GM23248 (cell line): Measurements from ENCODE around the gene PCSK5. TPM values are rescaled to one million over a fixed set of nuclear protein-coding genes. Genes with fewer than 3 reads are reported as not detected.
"Not testable (repeated sequence)": the region's sequence is repeated elsewhere in the genome, so short reads cannot be mapped to it uniquely, and the experiment has no call there.

ENCODE experiments used
- DNase-seq: peaks from one replicate; pipeline ENCODE4 v3.0.0-alpha.2; 2015
- H2AFZ ChIP-seq: fragments of 200-600 bp; sonication (generic); 2 replicates; pipeline ENCODE4 v1.6.1; 2016; ENCODE audit warnings: antibody characterized with exemption
- H3F3A ChIP-seq: fragments of 200-600 bp; sonication (generic); 2 replicates; pipeline ENCODE4 v1.6.1; 2016; ENCODE audit warnings: mild to moderate bottlenecking, antibody characterized with exemption, mixed run types; ENCODE audit not compliant: insufficient read depth
- H3K27ac ChIP-seq: fragments of 200-600 bp; sonication (generic); 2 replicates; pipeline ENCODE4 v1.5.1; 2016; ENCODE audit warnings: mild to moderate bottlenecking
- H3K27me3 ChIP-seq: fragments of 200-600 bp; sonication (generic); replicated peaks from 2 replicates; pipeline ENCODE4 v1.6.1; 2016; ENCODE audit warnings: mild to moderate bottlenecking; ENCODE audit not compliant: insufficient read depth
- H3K36me3 ChIP-seq: fragments of 200-600 bp; sonication (generic); 2 replicates; pipeline ENCODE4 v1.6.1; 2016; ENCODE audit warnings: low read depth, mild to moderate bottlenecking
- H3K4me1 ChIP-seq: fragments of 200-600 bp; sonication (generic); 2 replicates; pipeline ENCODE4 v1.6.1; 2016; ENCODE audit warnings: mild to moderate bottlenecking; ENCODE audit not compliant: insufficient read depth
- H3K4me2 ChIP-seq: fragments of 200-600 bp; sonication (generic); one replicate; pipeline ENCODE4 v1.6.1; 2016; ENCODE audit warnings: mild to moderate bottlenecking; ENCODE audit not compliant: unreplicated experiment
- H3K4me3 ChIP-seq: fragments of 200-600 bp; sonication (generic); 2 replicates; pipeline ENCODE4 v1.5.1; 2016; ENCODE audit warnings: mild to moderate bottlenecking
- H3K79me2 ChIP-seq: fragments of 200-600 bp; sonication (generic); 2 replicates; pipeline ENCODE4 v1.6.1; 2016; ENCODE audit warnings: mild to moderate bottlenecking; ENCODE audit not compliant: insufficient read depth
- H3K9ac ChIP-seq: fragments of 200-600 bp; sonication (generic); 2 replicates; pipeline ENCODE4 v1.6.1; 2016; ENCODE audit warnings: mild to moderate bottlenecking
- H3K9me2 ChIP-seq: fragments of 200-600 bp; sonication (generic); 2 replicates; pipeline ENCODE4 v1.6.1; 2016; ENCODE audit warnings: mixed run types, mild to moderate bottlenecking, moderate library complexity; ENCODE audit not compliant: insufficient read depth
- H3K9me3 ChIP-seq: fragments of 200-600 bp; sonication (generic); one replicate; pipeline ENCODE4 v1.6.1; 2017; ENCODE audit warnings: low read depth
- H4K20me1 ChIP-seq: fragments of 200-600 bp; sonication (generic); 2 replicates; pipeline ENCODE4 v1.6.0; 2016; ENCODE audit not compliant: insufficient read depth
- EZH2 ChIP-seq: fragments of 200-600 bp; sonication (generic); IDR thresholded peaks from 2 replicates; pipeline ENCODE4 v1.6.1; 2018; ENCODE audit warnings: antibody characterized with exemption, mild to moderate bottlenecking; ENCODE audit not compliant: insufficient read depth, poor library complexity, severe bottlenecking
- EZH2phosphoT487 ChIP-seq: fragments of 200-600 bp; sonication (generic); IDR thresholded peaks from 2 replicates; pipeline ENCODE4 v1.6.1; 2018; ENCODE audit warnings: antibody characterized with exemption, moderate library complexity, mild to moderate bottlenecking, low read depth; ENCODE audit not compliant: insufficient read depth
- WGBS, 2 experiments: methylation state at CpG; one replicate each; pipeline ENCODE4 v1.1.6; 2015 to 2017; ENCODE audit warnings: low lambda C conversion rate in 2 of 2, low coverage in 1 of 2; ENCODE audit errors: missing lambda C conversion rate in 2 of 2; 5-methylcytosine and 5-hydroxymethylcytosine counted together
- in situ Hi-C: fragments of 300-500 bp; cut with MboI; formaldehyde crosslinking; loops from 2 replicates; pipeline ENCODE4 v1.15.0; 2020
- polyA plus RNA-seq: library from polyadenylated mRNA; unstranded; fragments of >200 nt; fragmentation: Nextera tagmentation; extraction: Ambion mirVana; gene quantifications from 2 replicates; pipeline ENCODE4 v1.2.1, GENCODE V29; 2016
- total RNA-seq: library from RNA; depleted of rRNA; stranded (reverse); fragments of >200 nt; shearing (Covaris generic); gene quantifications from 2 replicates; pipeline ENCODE4 v1.2.3, GENCODE V29; 2014

PCSK5 gene
- total and polyA plus RNA-seq, 2 experiments from 2014 or later, result 2.3 to 3.9 TPM

DNA sequence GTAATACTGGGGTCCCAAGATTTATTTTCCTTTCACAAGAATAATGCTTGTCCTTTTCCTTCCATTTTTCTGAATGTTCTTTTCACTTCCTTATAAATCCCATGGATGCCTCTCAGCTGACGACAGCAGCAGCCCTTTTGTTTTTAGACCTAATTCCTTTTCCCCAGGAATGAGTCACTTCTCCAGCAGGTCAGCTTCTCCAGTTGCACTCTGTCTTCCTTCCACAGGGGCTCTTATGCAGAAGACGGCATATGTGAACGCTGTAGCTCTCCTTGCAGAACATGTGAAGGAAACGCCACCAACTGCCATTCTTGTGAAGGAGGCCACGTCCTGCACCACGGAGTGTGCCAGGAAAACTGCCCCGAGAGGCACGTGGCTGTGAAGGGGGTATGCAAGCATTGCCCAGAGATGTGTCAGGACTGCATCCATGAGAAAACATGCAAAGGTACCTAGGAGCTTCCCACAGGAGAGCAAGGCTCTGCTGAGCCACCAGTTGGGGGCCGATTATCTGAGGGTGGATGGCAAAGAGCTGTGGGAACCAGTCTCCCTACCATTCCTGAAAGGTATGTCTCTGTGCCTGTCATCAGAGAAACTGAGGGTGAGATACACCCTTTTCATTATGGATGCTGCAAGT, 430.8 kb downstream of the PCSK5 start:
- no peaks in the 10 kb centered on the region for H3K27me3 ChIP-seq
- no peaks in the 10 kb centered on the region for H3K9me3 ChIP-seq
- peak; percentile 43 for DNase-seq
- H3K4me2 ChIP-seq, result no peak overlapping the region
- H3K9me2 ChIP-seq, result no peaks in the 10 kb centered on the region
- H3F3A ChIP-seq, result no peaks in the 10 kb centered on the region
- H3K9ac ChIP-seq, result no peak overlapping the region
- H3K27ac ChIP-seq, result no peak overlapping the region
- H3K4me3 ChIP-seq, result no peak overlapping the region
- H3K36me3 ChIP-seq, result no peaks in the 10 kb centered on the region
- H3K79me2 ChIP-seq, result no peaks in the 10 kb centered on the region
- in situ Hi-C loops, result no loop called here
- 62 to 70% methylated on average over 9 of the region's 9 CpGs for WGBS, 2 experiments
- no peaks in the 10 kb centered on the region for H4K20me1 ChIP-seq
- no peaks in the 10 kb centered on the region for H3K4me1 ChIP-seq
- no peak for TF ChIP-seq EZH2phosphoT487
- TF ChIP-seq EZH2, result no peak
- H2AFZ ChIP-seq, result no peak overlapping the region

- no peaks in the 10 kb centered on the region for H3K4me1 ChIP-seq
- H3K4me3 ChIP-seq, result no peak overlapping the region
- H3F3A ChIP-seq, result no peaks in the 10 kb centered on the region
- no peak overlapping the region for H3K27ac ChIP-seq
- no peak overlapping the region for H2AFZ ChIP-seq
- TF ChIP-seq EZH2phosphoT487 (no peak), EZH2 (no peak)
- no peak overlapping the region for H3K4me2 ChIP-seq
- no peak for DNase-seq
- H3K9ac ChIP-seq, result no peak overlapping the region
- no peaks in the 10 kb centered on the region for H3K36me3 ChIP-seq
- H3K27me3 ChIP-seq, result no peaks in the 10 kb centered on the region
- H4K20me1 ChIP-seq, result no peaks in the 10 kb centered on the region
- no peaks in the 10 kb centered on the region for H3K9me2 ChIP-seq
- H3K9me3 ChIP-seq, result no peaks in the 10 kb centered on the region
- in situ Hi-C loops, result no loop called here
- no peaks in the 10 kb centered on the region for H3K79me2 ChIP-seq
- 43 to 46% methylated on average over 10 of the region's 10 CpGs for WGBS, 2 experiments
Measured at GRCh38 chr9:76322810-76323209, 432.3 kb downstream of the PCSK5 start.

- no peaks in the 10 kb centered on the region for H3K79me2 ChIP-seq
- WGBS, 2 experiments, result 80 to 83% methylated on average over 2 of the region's 2 CpGs
- H3K36me3 ChIP-seq, result no peaks in the 10 kb centered on the region
- DNase-seq, result no peak
- no peaks in the 10 kb centered on the region for H4K20me1 ChIP-seq
- no peak overlapping the region for H3K27ac ChIP-seq
- H3K4me2 ChIP-seq, result no peak overlapping the region
- H3K9ac ChIP-seq, result no peak overlapping the region
- H3K9me3 ChIP-seq, result no peaks in the 10 kb centered on the region
- H2AFZ ChIP-seq, result no peak overlapping the region
- H3F3A ChIP-seq, result no peaks in the 10 kb centered on the region
- no peak overlapping the region for H3K4me3 ChIP-seq
- H3K4me1 ChIP-seq, result no peaks in the 10 kb centered on the region
- no peaks in the 10 kb centered on the region for H3K27me3 ChIP-seq
- in situ Hi-C loops, result no loop called here
- no peak for TF ChIP-seq EZH2
- TF ChIP-seq EZH2phosphoT487, result no peak
- no peaks in the 10 kb centered on the region for H3K9me2 ChIP-seq
Measured at GRCh38 chr9:76323490-76323889, 433.0 kb downstream of the PCSK5 start.

DNA sequence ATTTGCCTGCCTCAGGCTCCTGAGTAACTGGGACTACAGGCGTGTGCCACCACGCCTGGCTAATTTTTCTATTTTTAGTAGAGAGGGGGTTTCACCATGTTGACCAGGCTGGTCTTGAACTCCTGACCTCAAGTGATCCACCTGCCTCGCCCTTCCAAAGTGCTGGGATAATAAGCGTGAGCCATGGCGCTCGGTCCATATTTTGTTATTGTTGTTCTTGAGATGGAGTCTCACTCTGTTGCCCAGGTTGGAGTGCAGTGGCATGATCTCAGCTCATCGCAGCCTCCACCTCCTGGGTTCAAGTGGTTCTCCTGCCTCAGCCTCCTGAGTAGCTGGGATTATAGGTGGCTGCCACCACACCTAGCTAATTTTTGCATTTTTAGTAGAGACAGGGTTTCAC, 433.6 kb downstream of the PCSK5 start:
- H3K27ac ChIP-seq, H3F3A ChIP-seq, H2AFZ ChIP-seq, DNase-seq, H3K27me3 ChIP-seq, H3K4me2 ChIP-seq, H3K79me2 ChIP-seq, in situ Hi-C loops, H3K4me3 ChIP-seq, H3K36me3 ChIP-seq, H3K9me3 ChIP-seq, H4K20me1 ChIP-seq, H3K9ac ChIP-seq, H3K4me1 ChIP-seq, H3K9me2 ChIP-seq: not testable (repeated sequence)
- 81 to 82% methylated on average over 7 of the region's 7 CpGs for WGBS, 2 experiments

DNA sequence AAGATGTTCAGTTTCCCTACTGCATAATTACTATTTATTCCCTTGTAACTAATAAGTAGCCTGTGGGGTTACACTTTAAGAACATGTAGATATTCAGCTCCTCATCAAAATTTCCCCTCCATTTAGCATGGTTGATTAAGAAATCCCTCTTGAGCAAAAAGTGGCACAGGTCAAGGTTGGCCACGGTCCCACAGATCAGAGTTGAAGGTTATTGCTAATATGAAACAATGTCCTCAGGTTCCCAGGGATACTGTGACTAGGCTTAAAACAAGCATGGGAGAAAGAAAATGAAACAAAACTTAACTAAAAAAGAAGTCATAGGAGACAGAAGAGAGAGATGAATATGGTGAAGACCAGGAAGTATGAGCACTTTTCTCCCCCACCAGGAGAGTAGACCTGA, 439.6 kb downstream of the PCSK5 start:
- no peaks in the 10 kb centered on the region for H3K4me1 ChIP-seq
- in situ Hi-C loops, result no loop called here
- DNase-seq, result no peak
- H3K4me2 ChIP-seq, result no peak overlapping the region
- H3F3A ChIP-seq, result no peaks in the 10 kb centered on the region
- no peak overlapping the region for H3K4me3 ChIP-seq
- no peak for TF ChIP-seq EZH2
- TF ChIP-seq EZH2phosphoT487, result no peak
- WGBS, 2 experiments, result 0 to 12% methylated on average over 1 of the region's 1 CpG
- H2AFZ ChIP-seq, result no peak overlapping the region
- H3K27ac ChIP-seq, result no peak overlapping the region
- H3K9me3 ChIP-seq, result no peaks in the 10 kb centered on the region
- no peaks in the 10 kb centered on the region for H3K79me2 ChIP-seq
- no peak overlapping the region for H3K9ac ChIP-seq
- H3K9me2 ChIP-seq, result no peaks in the 10 kb centered on the region
- no peaks in the 10 kb centered on the region for H4K20me1 ChIP-seq
- no peaks in the 10 kb centered on the region for H3K27me3 ChIP-seq
- no peaks in the 10 kb centered on the region for H3K36me3 ChIP-seq
